Prostate gland (tissue), 2 donors: ENCODE data around the gene TBC1D5. TPM values are rescaled to one million over a fixed set of nuclear protein-coding genes. Genes with fewer than 3 reads are reported as not detected.
"Not testable (repeated sequence)": the region's sequence is repeated elsewhere in the genome, so short reads cannot be mapped to it uniquely, and the experiment has no call there.

Source experiments
- DNase-seq: peaks from one replicate; pipeline ENCODE4 v3.0.0-alpha.2; 2019; ENCODE audit warnings: low spot score
- H3K27ac ChIP-seq, 2 donors: fragments of 200-600 bp; sonication (generic); 2 replicates each; pipeline ENCODE4 v1.5.1; 2017 to 2019
- H3K27me3 ChIP-seq: fragments of 200-600 bp; sonication (generic); replicated peaks from 2 replicates; pipeline ENCODE4 v1.5.1; 2019; ENCODE audit not compliant: insufficient read depth
- H3K36me3 ChIP-seq, 2 donors: fragments of 200-600 bp; sonication (generic); 1 replicate in 1 of 2; 2 replicates in 1 of 2; pipeline versions ENCODE4 v1.5.1 to v1.8.1; 2017 to 2019
- H3K4me1 ChIP-seq: fragments of 200-600 bp; sonication (generic); replicated peaks from 2 replicates; pipeline ENCODE4 v1.5.1; 2019
- H3K4me3 ChIP-seq, 2 donors: fragments of 200-600 bp; sonication (generic); 2 replicates each; pipeline ENCODE4 v1.5.1; 2017 to 2019
- H3K9me3 ChIP-seq: fragments of 200-600 bp; sonication (generic); 2 replicates; pipeline ENCODE4 v1.5.1; 2017
- POLR2A ChIP-seq: fragments of 450-650 bp; IDR thresholded peaks from one replicate; pipeline ENCODE4 v1.6.1; 2016; ENCODE audit warnings: antibody characterized with exemption, mild to moderate bottlenecking
- POLR2AphosphoS5 ChIP-seq: sonication (generic); formaldehyde crosslinking; IDR thresholded peaks from one replicate; pipeline ENCODE4 v1.6.1; 2017; ENCODE audit warnings: antibody characterized with exemption
- WGBS: methylation state at CpG from one replicate; pipeline ENCODE4 v1.1.5; 2018; 5-methylcytosine and 5-hydroxymethylcytosine counted together
- intact Hi-C: fragments of 100-400 bp; cut with DNase I; formaldehyde crosslinking; loops from one replicate; pipeline ENCODE4 v1.14.2; 2022
- total RNA-seq, 2 donors: library from RNA; depleted of rRNA; stranded (reverse); fragments of >200 nt; gene quantifications; one replicate each; pipeline ENCODE4 v1.1.0, GENCODE V29; 2016
- TF ChIP-seq, protein P1 (sequence below), 4 experiments: fragments of 200-600 bp in 2 of 4; fragments of 450-650 bp in 2 of 4; sonication (generic) in 2 of 4; IDR thresholded peaks; 1 replicate in 3 of 4; 2 replicates in 1 of 4; pipeline ENCODE4 v1.5.1; 2016 to 2019; ENCODE audit warnings: antibody characterized with exemption in 4 of 4, mild to moderate bottlenecking in 2 of 4, moderate library complexity in 2 of 4

Gene TBC1D5
- total RNA-seq, 2 donors from 2014 or later = 64.8 to 99.2 TPM

DNA sequence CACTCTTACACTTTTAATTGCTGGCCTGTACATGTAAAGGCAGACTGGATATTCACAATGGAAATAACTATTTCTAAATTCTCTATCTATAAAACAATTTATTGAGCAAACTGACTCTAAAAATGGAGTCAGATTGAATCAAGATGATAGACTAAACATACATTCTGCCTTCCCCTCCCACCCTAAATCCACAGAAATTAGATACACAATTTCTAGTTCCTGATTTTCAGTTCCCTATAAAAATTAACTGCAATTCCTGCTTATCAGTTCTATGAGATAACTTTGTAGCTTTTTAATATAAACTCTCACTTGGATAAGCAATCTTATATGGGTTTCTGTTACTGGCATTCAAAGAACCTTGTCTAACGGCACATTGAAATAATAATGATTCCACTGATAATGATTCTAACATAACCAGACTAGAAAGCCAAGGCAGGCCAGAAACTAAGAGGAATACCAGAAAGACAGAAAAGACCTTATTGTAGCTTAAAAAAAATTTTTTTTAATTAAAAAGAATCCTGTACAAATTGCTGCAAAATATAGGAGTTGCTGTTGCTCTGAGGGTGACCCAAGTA is 33.1 kb downstream of the TBC1D5 start:
- intact Hi-C loops = no loop called here
- Histone ChIP-seq H3K27me3 (no peaks in the 10 kb centered on the region), H3K4me1 (no peaks in the 10 kb centered on the region), H3K9me3 (no peaks in the 10 kb centered on the region), H3K36me3 (no peaks in the 10 kb centered on the region), H3K4me3 (no peak overlapping the region), H3K27ac (no peak overlapping the region)
- no peak for DNase-seq
- no peak for TF ChIP-seq POLR2AphosphoS5
- no peak for TF ChIP-seq POLR2A
- TF ChIP-seq, protein P1, sequence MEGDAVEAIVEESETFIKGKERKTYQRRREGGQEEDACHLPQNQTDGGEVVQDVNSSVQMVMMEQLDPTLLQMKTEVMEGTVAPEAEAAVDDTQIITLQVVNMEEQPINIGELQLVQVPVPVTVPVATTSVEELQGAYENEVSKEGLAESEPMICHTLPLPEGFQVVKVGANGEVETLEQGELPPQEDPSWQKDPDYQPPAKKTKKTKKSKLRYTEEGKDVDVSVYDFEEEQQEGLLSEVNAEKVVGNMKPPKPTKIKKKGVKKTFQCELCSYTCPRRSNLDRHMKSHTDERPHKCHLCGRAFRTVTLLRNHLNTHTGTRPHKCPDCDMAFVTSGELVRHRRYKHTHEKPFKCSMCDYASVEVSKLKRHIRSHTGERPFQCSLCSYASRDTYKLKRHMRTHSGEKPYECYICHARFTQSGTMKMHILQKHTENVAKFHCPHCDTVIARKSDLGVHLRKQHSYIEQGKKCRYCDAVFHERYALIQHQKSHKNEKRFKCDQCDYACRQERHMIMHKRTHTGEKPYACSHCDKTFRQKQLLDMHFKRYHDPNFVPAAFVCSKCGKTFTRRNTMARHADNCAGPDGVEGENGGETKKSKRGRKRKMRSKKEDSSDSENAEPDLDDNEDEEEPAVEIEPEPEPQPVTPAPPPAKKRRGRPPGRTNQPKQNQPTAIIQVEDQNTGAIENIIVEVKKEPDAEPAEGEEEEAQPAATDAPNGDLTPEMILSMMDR (IDR thresholded peaks at IDR 0.05) = no peak
- 38% methylated on average over 1 of the region's 1 CpG for WGBS

DNA sequence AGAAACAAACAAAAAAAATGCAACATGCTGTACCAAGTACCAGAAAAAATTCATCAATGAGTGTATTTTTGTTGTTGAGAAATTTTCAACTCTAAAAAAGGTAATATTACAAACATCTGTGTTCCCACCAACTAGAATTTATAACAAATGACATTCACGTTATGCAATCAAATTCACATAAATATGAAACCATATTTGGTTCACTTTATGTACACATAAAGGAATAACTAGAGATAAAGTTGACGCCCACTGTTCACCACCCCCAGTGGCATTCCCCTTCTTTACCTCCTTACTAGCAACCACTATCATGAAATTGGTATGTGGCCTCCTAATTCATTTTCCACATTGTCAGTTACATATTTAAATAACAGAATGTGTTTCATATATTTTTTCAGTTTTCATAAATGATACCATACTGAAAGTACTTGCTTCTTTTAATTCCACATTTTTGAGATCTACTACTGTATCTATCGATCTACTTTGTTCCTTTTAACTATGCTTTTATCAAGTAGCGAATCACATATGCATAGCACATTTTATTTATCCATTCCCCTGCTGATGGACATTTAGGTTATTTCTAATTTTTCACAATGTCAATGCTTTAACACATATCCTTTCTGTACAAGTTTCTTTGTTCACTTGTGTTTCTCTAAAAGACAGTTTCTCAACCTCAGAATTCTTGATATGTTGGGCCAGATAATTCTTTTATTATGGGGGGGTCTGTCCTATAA is 34.5 kb downstream of the TBC1D5 start:
- Histone ChIP-seq H3K9me3 (no peaks in the 10 kb centered on the region), H3K4me1 (no peaks in the 10 kb centered on the region), H3K4me3 (no peak overlapping the region), H3K36me3 (no peaks in the 10 kb centered on the region), H3K27me3 (no peaks in the 10 kb centered on the region), H3K27ac (no peak overlapping the region)
- no peak for DNase-seq
- no peak for TF ChIP-seq POLR2AphosphoS5
- TF ChIP-seq, protein P1 (IDR thresholded peaks at IDR 0.05) = no peak
- no peak for TF ChIP-seq POLR2A
- 58% methylated on average over 4 of the region's 4 CpGs for WGBS
- intact Hi-C loops = no loop called here

DNA sequence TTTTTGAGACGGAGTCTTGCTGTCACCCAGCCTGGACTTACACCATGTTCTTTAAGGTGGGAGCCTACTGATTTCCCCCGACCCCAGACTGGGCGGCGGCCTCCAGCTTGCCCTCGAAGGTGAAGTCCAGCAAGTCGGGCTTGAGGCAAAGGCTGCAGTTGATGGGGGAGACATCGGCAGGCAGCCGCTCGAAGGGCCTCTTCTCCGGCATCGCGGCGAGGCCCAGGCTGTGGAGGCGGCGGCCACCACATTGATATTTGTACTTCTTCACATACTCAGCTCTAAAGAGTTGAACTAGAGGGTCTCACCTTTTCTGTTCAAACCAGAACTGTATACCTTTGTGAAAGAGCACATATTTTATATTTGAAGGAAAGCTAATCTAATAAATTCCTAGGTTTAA is 36.4 kb downstream of the TBC1D5 start:
- H3K36me3 ChIP-seq, H3K4me3 ChIP-seq, H3K9me3 ChIP-seq, H3K27ac ChIP-seq, H3K4me1 ChIP-seq, intact Hi-C loops, DNase-seq, H3K27me3 ChIP-seq: not testable (repeated sequence)
- over 99% methylated on average over 15 of the region's 15 CpGs for WGBS

DNA sequence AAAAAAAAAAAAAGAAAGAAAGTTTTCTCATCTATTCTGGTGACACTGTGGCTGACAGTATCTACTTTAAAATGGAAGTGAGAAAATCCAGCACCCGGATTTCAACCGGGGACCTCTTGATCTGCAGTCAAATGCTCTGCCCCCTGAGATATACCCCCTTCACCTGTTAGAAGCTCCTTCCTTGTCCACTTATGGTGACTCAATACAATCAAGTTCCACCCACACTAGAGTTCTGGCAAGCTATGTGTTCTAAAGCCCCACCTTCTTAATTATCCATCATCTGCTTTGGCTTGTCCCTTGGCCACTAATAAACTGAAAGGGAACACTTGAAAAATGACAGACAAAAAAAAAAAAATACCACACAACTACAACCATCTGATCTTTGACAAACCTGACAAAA is 42.6 kb downstream of the TBC1D5 start:
- H3K4me3 ChIP-seq, intact Hi-C loops, DNase-seq, H3K27me3 ChIP-seq, H3K36me3 ChIP-seq, H3K27ac ChIP-seq, H3K9me3 ChIP-seq, H3K4me1 ChIP-seq: not testable (repeated sequence)
- 98% methylated on average over 2 of the region's 2 CpGs for WGBS

DNA sequence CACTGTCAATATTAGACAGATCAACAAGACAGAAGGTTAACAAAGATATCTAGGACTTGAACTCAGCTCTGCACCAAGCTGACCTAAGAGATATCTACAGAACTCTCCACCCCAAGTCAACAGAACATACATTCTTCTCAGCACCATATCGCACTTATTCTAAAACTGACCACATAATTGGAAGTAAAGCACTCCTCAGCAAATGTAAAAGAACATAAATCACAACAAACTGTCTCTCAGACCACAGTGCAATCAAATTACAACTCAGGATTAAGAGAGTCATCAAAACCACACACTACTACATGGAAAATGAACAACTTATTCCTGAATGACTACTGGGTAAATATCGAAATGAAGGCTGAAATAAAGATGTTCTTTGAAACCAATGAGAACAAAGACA is 46.8 kb downstream of the TBC1D5 start:
- H3K4me1 ChIP-seq, DNase-seq, H3K36me3 ChIP-seq, intact Hi-C loops, H3K9me3 ChIP-seq, H3K4me3 ChIP-seq, H3K27me3 ChIP-seq, H3K27ac ChIP-seq: not testable (repeated sequence)
- WGBS = 94% methylated on average over 2 of the region's 2 CpGs

DNA sequence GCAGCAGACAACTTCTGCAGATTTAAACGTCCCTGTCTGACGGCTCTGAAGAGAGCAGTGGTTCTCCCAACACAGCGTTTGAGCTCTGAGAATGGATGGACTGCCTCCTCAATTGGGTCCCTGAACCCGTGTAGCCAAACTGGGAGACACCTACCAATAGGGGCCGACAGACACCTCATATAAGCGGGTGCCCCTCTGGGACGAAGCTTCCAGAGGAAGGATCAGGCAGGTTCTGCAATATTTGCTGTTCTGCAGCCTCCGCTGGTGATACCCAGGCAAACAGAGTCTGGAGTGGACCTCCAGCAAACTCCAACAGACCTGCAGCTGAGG is 48.8 kb downstream of the TBC1D5 start:
- H3K4me3 ChIP-seq, H3K9me3 ChIP-seq, intact Hi-C loops, H3K27me3 ChIP-seq, DNase-seq, H3K4me1 ChIP-seq, H3K27ac ChIP-seq, H3K36me3 ChIP-seq: not testable (repeated sequence)
- WGBS = 98% methylated on average over 8 of the region's 8 CpGs

DNA sequence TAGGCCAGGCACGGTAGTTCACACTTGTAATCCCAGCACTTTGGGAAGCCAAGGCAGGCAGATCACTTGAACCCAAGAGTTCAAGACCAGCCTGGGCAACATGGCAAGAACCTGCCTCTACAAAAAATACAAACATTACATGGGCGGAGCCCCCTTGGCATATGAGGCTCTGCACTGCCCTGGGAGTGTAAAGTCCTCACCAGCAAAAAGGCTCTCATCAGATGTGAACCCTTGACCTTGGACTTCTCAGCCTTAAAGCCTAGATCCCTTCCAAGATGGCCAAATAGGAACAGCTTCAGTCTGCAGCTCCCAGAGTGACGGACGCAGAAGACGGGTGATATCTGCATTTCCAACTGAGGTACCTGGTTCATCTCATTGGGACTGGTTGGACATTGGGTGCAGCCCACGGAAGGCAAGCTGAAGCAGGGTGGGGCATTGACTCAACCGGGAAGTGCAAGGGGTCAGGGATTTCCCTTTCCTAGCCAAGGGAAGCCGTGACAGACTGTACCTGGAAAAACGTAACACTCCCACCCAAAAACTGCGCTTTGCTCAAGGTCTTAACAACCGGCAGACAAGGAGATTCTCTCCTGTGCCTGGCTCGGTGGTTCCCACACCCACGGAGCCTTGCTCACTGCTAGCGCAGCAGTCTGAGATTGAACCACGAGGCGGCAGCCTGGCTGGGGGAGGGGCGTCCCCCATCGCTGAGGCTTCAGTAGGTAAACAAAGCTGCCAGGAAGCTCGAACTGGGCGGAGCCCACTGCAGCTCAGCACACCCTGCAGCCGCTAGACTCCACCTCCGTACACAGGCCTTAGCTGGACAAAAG is 49.4 kb downstream of the TBC1D5 start:
- DNase-seq, intact Hi-C loops: not testable (repeated sequence)
- WGBS = 96% methylated on average over 21 of the region's 22 CpGs

More for the DNA sequence above, 49.4 kb downstream of the TBC1D5 start:
- H3K4me3 ChIP-seq, H3K4me1 ChIP-seq, H3K27ac ChIP-seq, H3K27me3 ChIP-seq, H3K36me3 ChIP-seq, H3K9me3 ChIP-seq: not testable (repeated sequence)
